CD14-positive monocyte (primary cell): ENCODE data around the gene MYO15B. TPM values are rescaled to one million over a fixed set of nuclear protein-coding genes. Genes with fewer than 3 reads are reported as not detected.

Experiments
- DNase-seq, 3 donors: peaks; one replicate each; pipeline ENCODE4 v3.0.0-alpha.2; 2011 to 2022
- H2AFZ ChIP-seq: 2 replicates; pipeline ENCODE4 v1.6.0; 2012; ENCODE audit warnings: mild to moderate bottlenecking, low read depth, low read length, inconsistent platforms; ENCODE audit not compliant: insufficient read depth, poor library complexity, severe bottlenecking
- H3K27ac ChIP-seq, 2 donors: 1 replicate in 1 of 2; 2 replicates in 1 of 2; pipeline ENCODE4 v1.5.1; 2012 to 2013; ENCODE audit warnings: low read length in 2 of 2, control low read depth in 1 of 2, inconsistent platforms in 1 of 2, low read depth in 1 of 2, mild to moderate bottlenecking in 1 of 2
- H3K27me3 ChIP-seq, 2 donors: one replicate each; pipeline versions ENCODE4 v1.6.0 to v1.6.1; 2011 to 2013; ENCODE audit warnings: low read length in 2 of 2; ENCODE audit not compliant: control insufficient read depth in 2 of 2, insufficient read depth in 2 of 2
- H3K36me3 ChIP-seq, 2 donors: replicated peaks in 1 of 2; 1 replicate in 1 of 2; 2 replicates in 1 of 2; pipeline versions ENCODE4 v1.5.1 to v1.6.1; 2012 to 2013; ENCODE audit warnings: low read length in 2 of 2, control low read depth in 1 of 2, inconsistent platforms in 1 of 2, mild to moderate bottlenecking in 1 of 2; ENCODE audit not compliant: insufficient read depth in 2 of 2, control insufficient read depth in 1 of 2
- H3K4me1 ChIP-seq, 2 donors: 1 replicate in 1 of 2; 2 replicates in 1 of 2; pipeline versions ENCODE4 v1.5.1 to v1.6.1; 2012 to 2013; ENCODE audit warnings: low read length in 2 of 2, control low read depth in 1 of 2, inconsistent platforms in 1 of 2, mild to moderate bottlenecking in 1 of 2, moderate library complexity in 1 of 2; ENCODE audit not compliant: insufficient read depth in 2 of 2, control insufficient read depth in 1 of 2
- H3K4me2 ChIP-seq: replicated peaks from 2 replicates; pipeline ENCODE3; 2012; ENCODE audit warnings: low read length, moderate library complexity, mild to moderate bottlenecking; ENCODE audit not compliant: poor library complexity, severe bottlenecking; ENCODE audit errors: extremely low read depth
- H3K4me3 ChIP-seq, 3 experiments: fragments of 200-600 bp in 1 of 3; sonication (generic) in 1 of 3; replicated peaks in 1 of 3; 1 replicate in 2 of 3; 2 replicates in 1 of 3; pipeline ENCODE4 v1.5.1; 2011 to 2013; ENCODE audit warnings: low read length in 3 of 3, mild to moderate bottlenecking in 3 of 3, control low read depth in 2 of 3, low read depth in 2 of 3, inconsistent platforms in 1 of 3, moderate library complexity in 1 of 3
- H3K79me2 ChIP-seq: 2 replicates; pipeline ENCODE4 v1.6.0; 2012; ENCODE audit warnings: mild to moderate bottlenecking, control low read depth, inconsistent platforms, low read length, moderate library complexity; ENCODE audit not compliant: insufficient read depth
- H3K9ac ChIP-seq: 2 replicates; pipeline ENCODE4 v1.6.0; 2017; ENCODE audit warnings: low read length, mild to moderate bottlenecking; ENCODE audit not compliant: insufficient read depth, poor library complexity, severe bottlenecking
- H3K9me3 ChIP-seq, 2 donors: replicated peaks in 1 of 2; 1 replicate in 1 of 2; 2 replicates in 1 of 2; pipeline versions ENCODE4 v1.5.1 to v1.6.1; 2012 to 2013; ENCODE audit warnings: low read length in 2 of 2, control low read depth in 1 of 2; ENCODE audit not compliant: control insufficient read depth in 1 of 2, insufficient read depth in 1 of 2
- H4K20me1 ChIP-seq: 2 replicates; pipeline ENCODE4 v1.6.0; 2012; ENCODE audit warnings: mild to moderate bottlenecking, low read length, control low read depth, moderate library complexity; ENCODE audit not compliant: insufficient read depth
- H3K27ac Mint-ChIP-seq, 7 donors: one replicate each; pipeline ENCODE4 v1.8.0; 2020; ENCODE audit warnings: mild to moderate bottlenecking in 7 of 7, mixed read lengths in 7 of 7, moderate library complexity in 6 of 7, inconsistent platforms in 2 of 7
- H3K27me3 Mint-ChIP-seq, 3 donors: one replicate each; pipeline ENCODE4 v1.8.0; 2021 to 2022; ENCODE audit warnings: low read depth in 3 of 3, mild to moderate bottlenecking in 3 of 3, mixed read lengths in 3 of 3, moderate library complexity in 3 of 3, inconsistent platforms in 1 of 3
- H3K36me3 Mint-ChIP-seq, 2 donors: one replicate each; pipeline ENCODE4 v1.8.0; 2020; ENCODE audit warnings: mixed read lengths in 2 of 2, inconsistent platforms in 1 of 2, mild to moderate bottlenecking in 1 of 2
- H3K4me1 Mint-ChIP-seq: one replicate; pipeline ENCODE4 v1.8.0; 2020; ENCODE audit warnings: mild to moderate bottlenecking, mixed read lengths
- H3K4me3 Mint-ChIP-seq, 2 donors: one replicate each; pipeline ENCODE4 v1.8.0; 2020; ENCODE audit warnings: mild to moderate bottlenecking in 2 of 2, mixed read lengths in 2 of 2, moderate library complexity in 1 of 2
- H3K9me3 Mint-ChIP-seq, 7 donors: one replicate each; pipeline ENCODE4 v1.8.0; 2020 to 2022; ENCODE audit warnings: mixed read lengths in 7 of 7, mild to moderate bottlenecking in 6 of 7, moderate library complexity in 6 of 7, inconsistent platforms in 2 of 7
- WGBS: methylation state at CpG from one replicate; pipeline ENCODE4 v1.1.5; 2013; ENCODE audit warnings: missing lambda C conversion rate; ENCODE audit not compliant: insufficient coverage; 5-methylcytosine and 5-hydroxymethylcytosine counted together
- intact Hi-C, 2 donors: fragments of 100-400 bp; cut with micrococcal nuclease; formaldehyde crosslinking; loops; one replicate each; pipeline versions ENCODE4 v1.15.0 to v1.15.1; 2023
- polyA plus RNA-seq, 3 donors: library from polyadenylated mRNA; depleted of rRNA in 1 of 3; unstranded in 2 of 3; stranded (reverse) in 1 of 3; fragments of 300-500 nt in 2 of 3; fragments of >200 nt in 1 of 3; fragmentation: Illumina TruSeq in 2 of 3; gene quantifications; 1 replicate in 2 of 3; 2 replicates in 1 of 3; pipeline ENCODE4 v1.2.3, GENCODE V29; 2012 to 2021
- TF ChIP-seq, protein P1 (sequence below): fragments of 200-600 bp; IDR thresholded peaks from one replicate; pipeline ENCODE4 v1.8.0; 2022; ENCODE audit warnings: antibody characterized with exemption, mild to moderate bottlenecking

MYO15B gene
- polyA plus RNA-seq, 3 donors, result 0.17 to 596 (median 0.62) TPM

DNA sequence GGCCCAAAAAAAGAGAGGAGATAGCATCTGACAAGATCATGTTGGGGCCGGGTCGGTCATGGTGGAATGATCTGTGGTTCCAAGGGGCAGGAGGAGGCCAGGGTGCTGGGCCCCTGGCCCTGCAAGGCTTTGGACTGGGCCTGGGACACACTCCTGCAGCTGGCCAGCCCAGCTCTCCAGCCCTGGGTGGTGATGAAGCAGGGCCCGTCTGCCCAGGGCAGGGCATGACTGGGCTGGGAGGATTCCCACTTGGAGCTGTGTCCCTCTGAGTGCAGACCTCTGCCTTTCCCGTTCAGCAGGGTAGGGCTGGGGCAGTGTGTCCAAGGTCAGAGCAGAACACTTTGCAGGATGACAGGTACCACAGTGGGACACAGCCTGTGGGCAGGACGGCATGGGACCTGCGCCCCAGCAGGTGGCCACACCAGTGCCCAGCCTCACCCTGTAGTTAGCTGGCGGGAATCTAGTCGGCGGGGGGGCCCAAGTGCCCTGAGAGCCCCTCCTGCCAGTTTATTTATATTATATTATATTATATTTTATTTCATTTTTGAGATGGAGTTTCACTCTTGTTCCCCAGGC, 27.6 kb upstream of the MYO15B start:
- peaks cover 0 to 4% (median 0%) of the 10 kb centered on the region in 7 donors for H3K9me3 Mint-ChIP-seq
- Histone ChIP-seq H3K27ac (no peak overlapping the region), H4K20me1 (no peaks in the 10 kb centered on the region), H3K27me3 (no peaks in the 10 kb centered on the region), H3K4me3 (no peak overlapping the region), H3K4me1 (no peaks in the 10 kb centered on the region), H3K4me2 (no peak overlapping the region), H3K79me2 (no peaks in the 10 kb centered on the region), H3K9ac (no peak overlapping the region), H3K36me3 (no peaks in the 10 kb centered on the region), H2AFZ (no peak overlapping the region), H3K9me3 (no peaks in the 10 kb centered on the region)
- TF ChIP-seq, protein P1, sequence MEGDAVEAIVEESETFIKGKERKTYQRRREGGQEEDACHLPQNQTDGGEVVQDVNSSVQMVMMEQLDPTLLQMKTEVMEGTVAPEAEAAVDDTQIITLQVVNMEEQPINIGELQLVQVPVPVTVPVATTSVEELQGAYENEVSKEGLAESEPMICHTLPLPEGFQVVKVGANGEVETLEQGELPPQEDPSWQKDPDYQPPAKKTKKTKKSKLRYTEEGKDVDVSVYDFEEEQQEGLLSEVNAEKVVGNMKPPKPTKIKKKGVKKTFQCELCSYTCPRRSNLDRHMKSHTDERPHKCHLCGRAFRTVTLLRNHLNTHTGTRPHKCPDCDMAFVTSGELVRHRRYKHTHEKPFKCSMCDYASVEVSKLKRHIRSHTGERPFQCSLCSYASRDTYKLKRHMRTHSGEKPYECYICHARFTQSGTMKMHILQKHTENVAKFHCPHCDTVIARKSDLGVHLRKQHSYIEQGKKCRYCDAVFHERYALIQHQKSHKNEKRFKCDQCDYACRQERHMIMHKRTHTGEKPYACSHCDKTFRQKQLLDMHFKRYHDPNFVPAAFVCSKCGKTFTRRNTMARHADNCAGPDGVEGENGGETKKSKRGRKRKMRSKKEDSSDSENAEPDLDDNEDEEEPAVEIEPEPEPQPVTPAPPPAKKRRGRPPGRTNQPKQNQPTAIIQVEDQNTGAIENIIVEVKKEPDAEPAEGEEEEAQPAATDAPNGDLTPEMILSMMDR, result no peak
- peak overlapping the region in 1 of 7 donors; percentile 15 for H3K27ac Mint-ChIP-seq
- H3K4me1 Mint-ChIP-seq, result no peaks in the 10 kb centered on the region
- WGBS, result 100% methylated on average over 6 of the region's 9 CpGs
- no peak overlapping the region for H3K4me3 Mint-ChIP-seq
- peaks cover 0 to 5% (median 0%) of the 10 kb centered on the region in 3 donors for H3K27me3 Mint-ChIP-seq
- intact Hi-C loops, result no loop called here
- no peaks in the 10 kb centered on the region for H3K36me3 Mint-ChIP-seq
- no peak for DNase-seq

DNA sequence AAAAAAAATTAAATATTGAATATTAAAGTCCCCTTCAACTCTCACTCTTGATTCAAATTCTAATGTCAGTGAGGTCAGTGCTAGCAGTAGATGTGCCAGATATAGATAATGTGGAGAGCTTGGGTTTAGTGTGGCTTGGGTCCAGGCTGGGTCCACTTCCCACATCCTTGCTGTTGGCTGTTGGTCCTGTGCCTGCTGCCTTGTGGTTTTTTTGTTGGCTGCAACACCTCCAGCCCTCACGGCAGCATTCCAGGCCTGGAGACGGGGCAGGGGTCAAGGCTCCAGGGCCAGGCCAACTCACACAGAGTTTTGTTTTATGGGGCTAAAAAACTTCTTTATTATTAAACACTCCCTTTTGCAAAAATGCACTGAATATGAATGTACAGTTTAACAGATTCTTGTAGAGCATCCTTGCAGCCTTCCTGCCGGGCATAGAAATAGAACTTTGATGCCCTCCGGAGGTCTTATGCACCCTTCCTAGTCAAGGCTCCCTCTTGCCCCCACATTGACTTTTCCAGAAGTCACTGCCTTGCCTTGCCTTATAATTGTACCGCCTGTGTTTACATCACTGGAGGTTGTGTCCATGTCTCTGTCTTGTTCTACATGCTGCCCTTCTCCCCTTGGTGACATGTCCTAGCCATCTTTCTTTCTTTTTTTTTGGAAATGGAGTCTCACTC, 25.5 kb upstream of the MYO15B start:
- Histone ChIP-seq H4K20me1 (no peaks in the 10 kb centered on the region), H3K79me2 (no peaks in the 10 kb centered on the region), H3K4me2 (no peak overlapping the region), H3K4me3 (no peak overlapping the region), H2AFZ (no peak overlapping the region), H3K36me3 (no peaks in the 10 kb centered on the region), H3K27me3 (no peaks in the 10 kb centered on the region), H3K4me1 (peaks cover 3 to 4% of the 10 kb centered on the region in 2 donors), H3K9me3 (no peaks in the 10 kb centered on the region), H3K9ac (no peak overlapping the region), H3K27ac (no peak overlapping the region)
- Mint-ChIP-seq H3K9me3 (peaks cover 0 to 2% (median 0%) of the 10 kb centered on the region in 7 donors), H3K4me1 (peaks cover 6% of the 10 kb centered on the region), H3K27ac (peak overlapping the region in 1 of 7 donors; percentile 3), H3K4me3 (no peak overlapping the region), H3K36me3 (no peaks in the 10 kb centered on the region), H3K27me3 (peaks cover 0 to 4% (median 0%) of the 10 kb centered on the region in 3 donors)
- WGBS, result 100% methylated on average over 3 of the region's 5 CpGs
- intact Hi-C loops, result no loop called here
- TF ChIP-seq, protein P1, result no peak
- no peak for DNase-seq
